ENCODE results near the gene IQUB. TPM values are rescaled to one million over a fixed set of nuclear protein-coding genes. Genes with fewer than 3 reads are reported as not detected.
A peak's percentile ranks its signal among the peaks of the same experiment; 100 is the strongest.

Gene IQUB
- total RNA-seq, 1 donor from 2014 or later, result 2.0 TPM

GRCh38 chr7:123463890-123464289 lies 70.5 kb downstream of the IQUB start:
- no peak overlapping the region for H3K4me3 Mint-ChIP-seq (ENCODE audit: low read depth)
- no peaks in the 10 kb centered on the region for H3K27me3 Mint-ChIP-seq
- TF ChIP-seq CTCF (IDR thresholded peaks at IDR 0.05; ENCODE audit: unreplicated experiment), result no peak
- H3K4me1 Mint-ChIP-seq (ENCODE audit: low read depth), result no peaks in the 10 kb centered on the region
- DNase-seq (ENCODE audit: low spot score, unreplicated experiment), result no peak
- no peaks in the 10 kb centered on the region for H3K36me3 Mint-ChIP-seq (ENCODE audit: insufficient read depth)
- no peaks in the 10 kb centered on the region for H3K9me3 Mint-ChIP-seq (ENCODE audit: low read depth)
- no peak overlapping the region for H3K27ac Mint-ChIP-seq

- Mint-ChIP-seq H3K27ac (no peak overlapping the region), H3K27me3 (no peaks in the 10 kb centered on the region), H3K36me3 (ENCODE audit: insufficient read depth) (no peaks in the 10 kb centered on the region), H3K4me1 (ENCODE audit: low read depth) (no peaks in the 10 kb centered on the region), H3K4me3 (ENCODE audit: low read depth) (no peak overlapping the region), H3K9me3 (ENCODE audit: low read depth) (no peaks in the 10 kb centered on the region)
- DNase-seq (ENCODE audit: low spot score, unreplicated experiment), result no peak
- TF ChIP-seq CTCF (IDR thresholded peaks at IDR 0.05; ENCODE audit: unreplicated experiment), result no peak
Observed at GRCh38 chr7:123460616-123461015, 73.8 kb downstream of the IQUB start.

- TF ChIP-seq CTCF (IDR thresholded peaks at IDR 0.05; ENCODE audit: unreplicated experiment), result no peak
- Mint-ChIP-seq H3K4me3 (ENCODE audit: low read depth) (no peak overlapping the region), H3K4me1 (ENCODE audit: low read depth) (no peaks in the 10 kb centered on the region), H3K27ac (peak overlapping the region; percentile 49), H3K27me3 (no peaks in the 10 kb centered on the region), H3K36me3 (ENCODE audit: insufficient read depth) (peaks cover 9% of the 10 kb centered on the region), H3K9me3 (ENCODE audit: low read depth) (peaks cover 10% of the 10 kb centered on the region)
- no peak for DNase-seq (ENCODE audit: low spot score, unreplicated experiment)
Observed at GRCh38 chr7:123455965-123456470, 78.4 kb downstream of the IQUB start.

- no peaks in the 10 kb centered on the region for H3K27me3 Mint-ChIP-seq
- no peak overlapping the region for H3K4me3 Mint-ChIP-seq (ENCODE audit: low read depth)
- H3K27ac Mint-ChIP-seq, result no peak overlapping the region
- TF ChIP-seq CTCF (IDR thresholded peaks at IDR 0.05; ENCODE audit: unreplicated experiment), result no peak
- H3K36me3 Mint-ChIP-seq (ENCODE audit: insufficient read depth), result no peaks in the 10 kb centered on the region
- DNase-seq (ENCODE audit: low spot score, unreplicated experiment), result no peak
- H3K9me3 Mint-ChIP-seq (ENCODE audit: low read depth), result no peaks in the 10 kb centered on the region
- H3K4me1 Mint-ChIP-seq (ENCODE audit: low read depth), result no peaks in the 10 kb centered on the region
Observed at GRCh38 chr7:123440101-123440548, 94.3 kb downstream of the IQUB start.

GRCh38 chr7:123439191-123439590 lies 95.2 kb downstream of the IQUB start:
- no peak overlapping the region for H3K27ac Mint-ChIP-seq
- TF ChIP-seq CTCF (IDR thresholded peaks at IDR 0.05; ENCODE audit: unreplicated experiment), result no peak
- H3K27me3 Mint-ChIP-seq, result no peaks in the 10 kb centered on the region
- DNase-seq (ENCODE audit: low spot score, unreplicated experiment), result no peak
- H3K36me3 Mint-ChIP-seq (ENCODE audit: insufficient read depth), result no peaks in the 10 kb centered on the region
- no peaks in the 10 kb centered on the region for H3K4me1 Mint-ChIP-seq (ENCODE audit: low read depth)
- H3K4me3 Mint-ChIP-seq (ENCODE audit: low read depth), result no peak overlapping the region
- no peaks in the 10 kb centered on the region for H3K9me3 Mint-ChIP-seq (ENCODE audit: low read depth)

Data from progenitor cell of endocrine pancreas (in vitro differentiated cells).